PC-9 (cell line): ENCODE measurements around the gene SRSF7. TPM values are rescaled to one million over a fixed set of nuclear protein-coding genes. Genes with fewer than 3 reads are reported as not detected.
A peak's percentile ranks its signal among the peaks of the same experiment; 100 is the strongest.

Source experiments
- BruUV-seq: library from RNA; stranded (reverse); fragments of 400-500 nt; replicated peaks from 2 replicates; lab custom pipeline; 2021; lab: Mats Ljungman, UMichigan
- CTCF ChIA-PET: fragments of 300-600 bp; sonication (Branson Sonifier 250); formaldehyde crosslinking; loops from one replicate; lab custom pipeline; 2022; ENCODE audit warnings: antibody characterized with exemption; lab: Charles Lee
- POLR2A ChIA-PET: fragments of 300-600 bp; sonication (Branson Sonifier 250); formaldehyde crosslinking; loops from one replicate; lab custom pipeline; 2022; ENCODE audit warnings: antibody characterized with exemption; ENCODE audit not compliant: unreplicated experiment; lab: Charles Lee
- DNase-seq, 2 experiments: peaks; one replicate each; pipeline versions ENCODE4 v3.0.0 to v3.0.0-alpha.2; 2015 to 2022; ENCODE audit warnings: mixed read lengths in 1 of 2
- H2AFZ ChIP-seq: fragments of 200-600 bp; sonication (generic); 2 replicates; pipeline ENCODE4 v1.8.1; 2017; ENCODE audit warnings: antibody characterized with exemption
- H3F3A ChIP-seq: fragments of 200-600 bp; sonication (generic); 2 replicates; pipeline ENCODE4 v1.8.1; 2017; ENCODE audit warnings: antibody characterized with exemption, mild to moderate bottlenecking, low read depth; ENCODE audit not compliant: insufficient read depth
- H3K27ac ChIP-seq: fragments of 200-600 bp; sonication (generic); 2 replicates; pipeline ENCODE4 v1.6.1; 2016; ENCODE audit warnings: mixed run types
- H3K27me3 ChIP-seq: fragments of 200-600 bp; sonication (generic); 2 replicates; pipeline ENCODE4 v1.6.1; 2016; ENCODE audit warnings: low read depth, mixed run types; ENCODE audit not compliant: insufficient read depth
- H3K36me3 ChIP-seq: fragments of 200-600 bp; sonication (generic); 2 replicates; pipeline ENCODE4 v1.6.1; 2016; ENCODE audit warnings: low read depth, mixed run types
- H3K4me1 ChIP-seq: fragments of 200-600 bp; sonication (generic); replicated peaks from 2 replicates; pipeline ENCODE4 v1.6.1; 2016; ENCODE audit warnings: mixed run types; ENCODE audit not compliant: insufficient read depth
- H3K4me2 ChIP-seq: fragments of 200-600 bp; sonication (generic); 2 replicates; pipeline ENCODE4 v1.6.1; 2017; ENCODE audit warnings: mixed run types
- H3K4me3 ChIP-seq: fragments of 200-600 bp; sonication (generic); 2 replicates; pipeline ENCODE4 v1.6.1; 2016; ENCODE audit warnings: mixed run types
- H3K79me2 ChIP-seq: fragments of 200-600 bp; sonication (generic); 2 replicates; pipeline ENCODE4 v1.6.1; 2017; ENCODE audit warnings: low read depth, mixed run types
- H3K9me2 ChIP-seq: fragments of 200-600 bp; sonication (generic); 2 replicates; pipeline ENCODE4 v1.8.1; 2017; ENCODE audit warnings: mild to moderate bottlenecking; ENCODE audit not compliant: insufficient read depth
- H3K9me3 ChIP-seq: fragments of 200-600 bp; sonication (generic); 2 replicates; pipeline ENCODE4 v1.8.1; 2016; ENCODE audit warnings: low read depth; ENCODE audit not compliant: insufficient read depth
- H4K20me1 ChIP-seq: fragments of 200-600 bp; sonication (generic); 2 replicates; pipeline ENCODE4 v1.8.1; 2017; ENCODE audit not compliant: insufficient read depth
- EZH2 ChIP-seq: fragments of 200-600 bp; sonication (generic); IDR thresholded peaks from 2 replicates; pipeline ENCODE4 v1.8.0; 2017; ENCODE audit warnings: antibody characterized with exemption, low read depth
- intact Hi-C: fragments of 100-400 bp; cut with micrococcal nuclease; formaldehyde crosslinking; loops from one replicate; pipeline ENCODE4 v1.10.0; 2022; ENCODE audit not compliant: unreplicated experiment
- total RNA-seq: library from RNA; stranded (reverse); gene quantifications from 2 replicates; pipeline ENCODE4 v1.2.3, GENCODE V29; 2021
- TF ChIP-seq, protein P1 (sequence below): fragments of 200-600 bp; sonication (generic); conservative IDR thresholded peaks from 2 replicates; pipeline ENCODE4 v1.6.1; 2017; ENCODE audit warnings: mixed run types, antibody characterized with exemption, mild to moderate bottlenecking, moderate library complexity

SRSF7 gene
- total RNA-seq, 1 experiment from 2014 or later, result 111 TPM

DNA sequence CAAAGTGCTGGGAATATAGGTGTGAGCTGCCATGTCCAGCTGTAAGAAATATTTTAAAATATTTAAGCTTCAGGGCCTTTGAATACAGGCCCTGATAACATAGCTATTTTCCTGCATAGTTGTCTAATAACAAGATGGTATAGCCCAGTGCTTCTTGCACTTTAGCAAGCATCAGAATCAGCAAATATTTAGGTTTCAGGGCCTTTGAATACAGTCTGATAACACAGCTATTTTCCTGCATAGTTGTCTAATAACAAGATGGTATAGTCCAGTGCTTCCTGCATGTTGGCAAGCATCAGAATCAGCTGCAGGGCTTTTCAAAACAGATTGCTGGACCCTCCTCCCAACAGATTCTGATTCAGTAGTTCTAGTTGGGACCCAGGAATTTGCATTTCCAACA, 32.4 kb upstream of the SRSF7 start:
- Histone ChIP-seq H3K27me3 (no peaks in the 10 kb centered on the region), H4K20me1 (no peaks in the 10 kb centered on the region), H3K9me2 (no peaks in the 10 kb centered on the region), H3K36me3 (peaks cover 11% of the 10 kb centered on the region), H3K79me2 (peaks cover 7% of the 10 kb centered on the region), H3K4me1 (peaks cover 7% of the 10 kb centered on the region; the same call in 1 of the 2 replicates), H3K4me2 (no peak overlapping the region), H2AFZ (no peak overlapping the region), H3F3A (peaks cover 17% of the 10 kb centered on the region), H3K9me3 (no peaks in the 10 kb centered on the region), H3K27ac (no peak overlapping the region), H3K4me3 (no peak overlapping the region)
- TF ChIP-seq EZH2, result no peak
- TF ChIP-seq, protein P1, sequence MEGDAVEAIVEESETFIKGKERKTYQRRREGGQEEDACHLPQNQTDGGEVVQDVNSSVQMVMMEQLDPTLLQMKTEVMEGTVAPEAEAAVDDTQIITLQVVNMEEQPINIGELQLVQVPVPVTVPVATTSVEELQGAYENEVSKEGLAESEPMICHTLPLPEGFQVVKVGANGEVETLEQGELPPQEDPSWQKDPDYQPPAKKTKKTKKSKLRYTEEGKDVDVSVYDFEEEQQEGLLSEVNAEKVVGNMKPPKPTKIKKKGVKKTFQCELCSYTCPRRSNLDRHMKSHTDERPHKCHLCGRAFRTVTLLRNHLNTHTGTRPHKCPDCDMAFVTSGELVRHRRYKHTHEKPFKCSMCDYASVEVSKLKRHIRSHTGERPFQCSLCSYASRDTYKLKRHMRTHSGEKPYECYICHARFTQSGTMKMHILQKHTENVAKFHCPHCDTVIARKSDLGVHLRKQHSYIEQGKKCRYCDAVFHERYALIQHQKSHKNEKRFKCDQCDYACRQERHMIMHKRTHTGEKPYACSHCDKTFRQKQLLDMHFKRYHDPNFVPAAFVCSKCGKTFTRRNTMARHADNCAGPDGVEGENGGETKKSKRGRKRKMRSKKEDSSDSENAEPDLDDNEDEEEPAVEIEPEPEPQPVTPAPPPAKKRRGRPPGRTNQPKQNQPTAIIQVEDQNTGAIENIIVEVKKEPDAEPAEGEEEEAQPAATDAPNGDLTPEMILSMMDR, result no peak
- POLR2A ChIA-PET, result interaction anchor here (0.7 kb wide), 2 partner anchors 32 to 202 kb away, joined by 3 to 9 read pairs; no protein-coding TSS in a partner anchor
- CTCF ChIA-PET, result interaction anchor here (0.5 to 0.7 kb wide), 2 partner anchors 156 to 359 kb away, joined by 5 to 16 read pairs; no protein-coding TSS in a partner anchor
- BruUV-seq, result no TSS peak
- intact Hi-C loops, result no loop called here
- DNase-seq, result no peak

DNA sequence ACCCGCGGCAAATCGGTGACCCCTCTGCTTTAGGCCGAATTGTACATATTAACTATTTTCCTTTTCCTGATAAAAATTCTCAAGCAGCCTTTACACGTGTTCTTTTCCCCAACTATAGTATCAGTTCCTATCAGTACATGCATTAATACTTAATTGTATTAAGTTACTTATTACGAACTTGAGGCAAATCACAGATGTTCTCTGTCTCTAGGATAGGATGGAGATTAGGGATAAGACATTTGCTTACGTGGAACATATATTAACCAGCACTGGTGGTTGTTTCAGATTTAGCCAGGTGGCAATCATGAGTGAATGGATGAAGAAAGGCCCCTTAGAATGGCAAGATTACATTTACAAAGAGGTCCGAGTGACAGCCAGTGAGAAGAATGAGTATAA, 27.5 kb upstream of the SRSF7 start:
- H4K20me1 ChIP-seq, result no peaks in the 10 kb centered on the region
- DNase-seq, result no peak
- peak overlapping the region; percentile 98 for H3K4me2 ChIP-seq
- H3K27me3 ChIP-seq, result no peaks in the 10 kb centered on the region
- peaks cover 13% of the 10 kb centered on the region for H3K79me2 ChIP-seq
- ChIA-PET POLR2A (no interaction called here), CTCF (no interaction called here)
- H3K27ac ChIP-seq, result no peak overlapping the region
- peaks cover 6% of the 10 kb centered on the region; the same call in 1 of the 2 replicates for H3F3A ChIP-seq
- no peak for TF ChIP-seq EZH2
- TF ChIP-seq, protein P1, result no peak
- intact Hi-C loops, result no loop called here
- peaks cover 7% of the 10 kb centered on the region; the same call in 1 of the 2 replicates for H3K4me1 ChIP-seq
- no peaks in the 10 kb centered on the region for H3K9me2 ChIP-seq
- H3K9me3 ChIP-seq, result no peaks in the 10 kb centered on the region
- peak overlapping the region; percentile 95 for H3K4me3 ChIP-seq
- H3K36me3 ChIP-seq, result peaks cover 11% of the 10 kb centered on the region
- peak overlapping the region; percentile 100 for H2AFZ ChIP-seq
- no TSS peak for BruUV-seq

DNA sequence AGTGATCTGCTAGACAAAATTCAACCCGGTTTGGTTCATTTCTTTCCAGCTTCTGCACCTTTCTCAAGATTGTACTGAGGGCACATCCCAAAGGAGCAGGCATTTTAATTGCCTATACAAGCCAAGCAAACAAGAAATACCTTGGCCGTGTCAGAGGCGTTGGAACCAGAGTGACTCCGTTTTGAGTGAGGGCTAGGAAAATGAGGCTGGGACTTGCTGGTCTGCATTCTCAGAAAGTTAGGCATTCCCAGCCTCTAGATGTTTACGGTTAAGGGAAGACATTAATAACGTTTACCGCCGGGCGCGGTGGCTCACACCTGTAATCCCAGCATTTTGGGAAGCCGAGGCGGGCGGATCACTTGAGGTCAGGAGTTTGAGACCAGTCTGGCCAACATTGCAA, 25.4 kb upstream of the SRSF7 start:
- H3K27me3 ChIP-seq, result no peaks in the 10 kb centered on the region
- no peaks in the 10 kb centered on the region for H3K9me3 ChIP-seq
- H3K9me2 ChIP-seq, result no peaks in the 10 kb centered on the region
- H3K4me2 ChIP-seq, result no peak overlapping the region
- TF ChIP-seq, protein P1, result no peak
- no peak for TF ChIP-seq EZH2
- peaks cover 13% of the 10 kb centered on the region for H3K79me2 ChIP-seq
- H3K36me3 ChIP-seq, result peaks cover 6% of the 10 kb centered on the region; the same call in 1 of the 2 replicates
- CTCF ChIA-PET, result no interaction called here
- H3K4me3 ChIP-seq, result no peak overlapping the region
- intact Hi-C loops, result no loop called here
- H3K4me1 ChIP-seq, result peaks cover 17% of the 10 kb centered on the region
- H2AFZ ChIP-seq, result no peak overlapping the region
- H3K27ac ChIP-seq, result no peak overlapping the region
- no peaks in the 10 kb centered on the region for H4K20me1 ChIP-seq
- H3F3A ChIP-seq, result peaks cover 7% of the 10 kb centered on the region; the same call in 1 of the 2 replicates
- BruUV-seq, result no TSS peak
- no peak for DNase-seq
- POLR2A ChIA-PET, result no interaction called here
